ENCODE measurements around the gene NPY1R.

The NPY1R gene

GRCh38 chr4:163350672-163351071, 18.3 kb upstream of the NPY1R start:
- no peak for TF ChIP-seq CTCF (conservative IDR thresholded peaks at IDR 0.05)
- no peak overlapping the region for H3K27ac ChIP-seq

GRCh38 chr4:163344147-163345125, 12.0 kb upstream of the NPY1R start:
- no peak overlapping the region for H3K27ac ChIP-seq
- TF ChIP-seq CTCF (conservative IDR thresholded peaks at IDR 0.05) = no peak

GRCh38 chr4:163343604-163344146, 11.3 kb upstream of the NPY1R start, which contains the start of gene NPY5R:
Gene NPY5R (plus strand): TSS chr4:163343892. CDS start chr4:163350274, 6,382 bp downstream.
- TF ChIP-seq CTCF (conservative IDR thresholded peaks at IDR 0.05) = no peak
- no peak within 1 kb of the TSS for H3K27ac ChIP-seq

- TF ChIP-seq CTCF (conservative IDR thresholded peaks at IDR 0.05) = no peak
- no peak overlapping the region for H3K27ac ChIP-seq
These were observed 3.0 kb upstream of the NPY1R start for GRCh38 chr4:163335384-163335783.

- TF ChIP-seq CTCF (conservative IDR thresholded peaks at IDR 0.05) = no peak
- no peak overlapping the region for H3K27ac ChIP-seq
These were observed 593 bp downstream of the NPY1R start for GRCh38 chr4:163331629-163332376.

- TF ChIP-seq CTCF (conservative IDR thresholded peaks at IDR 0.05) = no peak
- no peak overlapping the region for H3K27ac ChIP-seq
These were observed 1.3 kb downstream of the NPY1R start for GRCh38 chr4:163330916-163331628.

Data from VCaP (cell line).